ENCODE data around the gene MAL.

Gene MAL

DNA sequence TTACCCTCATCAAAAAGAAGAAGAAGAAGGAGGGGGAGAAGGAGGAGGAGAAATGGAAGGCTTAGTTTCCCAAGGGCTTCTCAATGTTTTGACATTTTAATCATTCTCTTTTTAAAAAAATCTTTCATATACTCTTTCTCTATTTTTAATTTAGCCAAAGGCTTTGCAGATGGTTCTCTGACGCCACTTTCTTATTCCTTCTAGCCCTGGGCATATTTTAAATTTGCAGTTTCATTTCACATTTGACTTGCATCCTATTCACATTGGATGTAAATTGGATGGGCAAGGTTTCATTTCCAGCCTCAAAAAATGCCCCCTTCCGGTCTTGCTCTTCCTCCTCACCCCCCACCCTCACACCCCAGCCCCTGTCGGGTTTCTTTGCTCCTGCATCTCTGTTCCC, 29.8 kb downstream of the MAL start:
- ATAC-seq, result no peak
- TF ChIP-seq PPARA (CRISPR knock-in tag; IDR thresholded peaks at IDR 0.05; ENCODE audit: borderline replicate concordance) (no peak), ESRRG (CRISPR knock-in tag; IDR thresholded peaks at IDR 0.05) (no peak), ZC3H10 (CRISPR knock-in tag; IDR thresholded peaks at IDR 0.05) (no peak), ZNF70 (CRISPR knock-in tag; IDR thresholded peaks at IDR 0.05) (no peak), RARB (CRISPR knock-in tag; IDR thresholded peaks at IDR 0.05) (no peak), GLIS3 (CRISPR knock-in tag; IDR thresholded peaks at IDR 0.05) (no peak), TOX (CRISPR knock-in tag; IDR thresholded peaks at IDR 0.05; ENCODE audit: borderline replicate concordance) (no peak), ZNF565 (CRISPR knock-in tag; conservative IDR thresholded peaks at IDR 0.05; ENCODE audit: low read depth) (no peak), CSDC2 (CRISPR knock-in tag; IDR thresholded peaks at IDR 0.05) (no peak), TCF4 (CRISPR knock-in tag; IDR thresholded peaks at IDR 0.05; ENCODE audit: borderline replicate concordance) (no peak), ZNF8 (CRISPR knock-in tag; IDR thresholded peaks at IDR 0.05) (no peak)
- TF ChIP-seq, protein P1, sequence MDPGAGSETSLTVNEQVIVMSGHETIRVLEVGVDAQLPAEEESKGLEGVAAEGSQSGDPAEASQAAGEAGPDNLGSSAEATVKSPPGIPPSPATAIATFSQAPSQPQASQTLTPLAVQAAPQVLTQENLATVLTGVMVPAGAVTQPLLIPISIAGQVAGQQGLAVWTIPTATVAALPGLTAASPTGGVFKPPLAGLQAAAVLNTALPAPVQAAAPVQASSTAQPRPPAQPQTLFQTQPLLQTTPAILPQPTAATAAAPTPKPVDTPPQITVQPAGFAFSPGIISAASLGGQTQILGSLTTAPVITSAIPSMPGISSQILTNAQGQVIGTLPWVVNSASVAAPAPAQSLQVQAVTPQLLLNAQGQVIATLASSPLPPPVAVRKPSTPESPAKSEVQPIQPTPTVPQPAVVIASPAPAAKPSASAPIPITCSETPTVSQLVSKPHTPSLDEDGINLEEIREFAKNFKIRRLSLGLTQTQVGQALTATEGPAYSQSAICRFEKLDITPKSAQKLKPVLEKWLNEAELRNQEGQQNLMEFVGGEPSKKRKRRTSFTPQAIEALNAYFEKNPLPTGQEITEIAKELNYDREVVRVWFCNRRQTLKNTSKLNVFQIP (CRISPR knock-in tag; IDR thresholded peaks at IDR 0.05; ENCODE audit: borderline replicate concordance, low read depth), result no peak
- TF ChIP-seq, protein P2, sequence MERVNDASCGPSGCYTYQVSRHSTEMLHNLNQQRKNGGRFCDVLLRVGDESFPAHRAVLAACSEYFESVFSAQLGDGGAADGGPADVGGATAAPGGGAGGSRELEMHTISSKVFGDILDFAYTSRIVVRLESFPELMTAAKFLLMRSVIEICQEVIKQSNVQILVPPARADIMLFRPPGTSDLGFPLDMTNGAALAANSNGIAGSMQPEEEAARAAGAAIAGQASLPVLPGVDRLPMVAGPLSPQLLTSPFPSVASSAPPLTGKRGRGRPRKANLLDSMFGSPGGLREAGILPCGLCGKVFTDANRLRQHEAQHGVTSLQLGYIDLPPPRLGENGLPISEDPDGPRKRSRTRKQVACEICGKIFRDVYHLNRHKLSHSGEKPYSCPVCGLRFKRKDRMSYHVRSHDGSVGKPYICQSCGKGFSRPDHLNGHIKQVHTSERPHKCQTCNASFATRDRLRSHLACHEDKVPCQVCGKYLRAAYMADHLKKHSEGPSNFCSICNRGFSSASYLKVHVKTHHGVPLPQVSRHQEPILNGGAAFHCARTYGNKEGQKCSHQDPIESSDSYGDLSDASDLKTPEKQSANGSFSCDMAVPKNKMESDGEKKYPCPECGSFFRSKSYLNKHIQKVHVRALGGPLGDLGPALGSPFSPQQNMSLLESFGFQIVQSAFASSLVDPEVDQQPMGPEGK (CRISPR knock-in tag; IDR thresholded peaks at IDR 0.05; ENCODE audit: borderline replicate concordance), result no peak

DNA sequence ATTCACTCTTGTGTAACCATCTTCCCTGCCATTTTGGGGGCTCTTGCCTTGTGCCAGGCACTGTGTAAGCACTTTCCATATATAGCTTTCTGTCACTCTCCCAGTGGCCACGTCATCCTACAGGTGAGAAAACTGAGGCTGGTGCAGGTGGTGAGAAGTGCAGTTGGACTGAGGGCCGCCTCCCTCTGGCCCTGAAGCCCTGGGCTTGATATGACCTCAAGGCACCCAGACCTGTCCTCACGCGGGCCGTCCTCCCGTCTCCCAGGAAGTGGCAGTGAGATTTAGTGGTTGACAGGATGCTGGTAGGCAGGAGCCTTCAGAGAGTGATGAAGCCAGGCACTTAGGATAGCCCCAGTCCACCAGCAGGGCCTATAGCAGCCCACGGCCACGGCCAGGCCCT, 30.5 kb downstream of the MAL start:
- TF ChIP-seq ZNF565 (CRISPR knock-in tag; conservative IDR thresholded peaks at IDR 0.05; ENCODE audit: low read depth) (no peak), ARNTL (CRISPR knock-in tag; IDR thresholded peaks at IDR 0.05; ENCODE audit: borderline replicate concordance, low read depth) (no peak), ZC3H10 (CRISPR knock-in tag; IDR thresholded peaks at IDR 0.05) (no peak), ISL1 (CRISPR knock-in tag; IDR thresholded peaks at IDR 0.05) (no peak)
- TF ChIP-seq, protein P3, sequence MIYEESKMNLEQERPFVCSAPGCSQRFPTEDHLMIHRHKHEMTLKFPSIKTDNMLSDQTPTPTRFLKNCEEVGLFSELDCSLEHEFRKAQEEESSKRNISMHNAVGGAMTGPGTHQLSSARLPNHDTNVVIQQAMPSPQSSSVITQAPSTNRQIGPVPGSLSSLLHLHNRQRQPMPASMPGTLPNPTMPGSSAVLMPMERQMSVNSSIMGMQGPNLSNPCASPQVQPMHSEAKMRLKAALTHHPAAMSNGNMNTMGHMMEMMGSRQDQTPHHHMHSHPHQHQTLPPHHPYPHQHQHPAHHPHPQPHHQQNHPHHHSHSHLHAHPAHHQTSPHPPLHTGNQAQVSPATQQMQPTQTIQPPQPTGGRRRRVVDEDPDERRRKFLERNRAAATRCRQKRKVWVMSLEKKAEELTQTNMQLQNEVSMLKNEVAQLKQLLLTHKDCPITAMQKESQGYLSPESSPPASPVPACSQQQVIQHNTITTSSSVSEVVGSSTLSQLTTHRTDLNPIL (CRISPR knock-in tag; IDR thresholded peaks at IDR 0.05; ENCODE audit: low read depth), result no peak
- no peak for ATAC-seq

DNA sequence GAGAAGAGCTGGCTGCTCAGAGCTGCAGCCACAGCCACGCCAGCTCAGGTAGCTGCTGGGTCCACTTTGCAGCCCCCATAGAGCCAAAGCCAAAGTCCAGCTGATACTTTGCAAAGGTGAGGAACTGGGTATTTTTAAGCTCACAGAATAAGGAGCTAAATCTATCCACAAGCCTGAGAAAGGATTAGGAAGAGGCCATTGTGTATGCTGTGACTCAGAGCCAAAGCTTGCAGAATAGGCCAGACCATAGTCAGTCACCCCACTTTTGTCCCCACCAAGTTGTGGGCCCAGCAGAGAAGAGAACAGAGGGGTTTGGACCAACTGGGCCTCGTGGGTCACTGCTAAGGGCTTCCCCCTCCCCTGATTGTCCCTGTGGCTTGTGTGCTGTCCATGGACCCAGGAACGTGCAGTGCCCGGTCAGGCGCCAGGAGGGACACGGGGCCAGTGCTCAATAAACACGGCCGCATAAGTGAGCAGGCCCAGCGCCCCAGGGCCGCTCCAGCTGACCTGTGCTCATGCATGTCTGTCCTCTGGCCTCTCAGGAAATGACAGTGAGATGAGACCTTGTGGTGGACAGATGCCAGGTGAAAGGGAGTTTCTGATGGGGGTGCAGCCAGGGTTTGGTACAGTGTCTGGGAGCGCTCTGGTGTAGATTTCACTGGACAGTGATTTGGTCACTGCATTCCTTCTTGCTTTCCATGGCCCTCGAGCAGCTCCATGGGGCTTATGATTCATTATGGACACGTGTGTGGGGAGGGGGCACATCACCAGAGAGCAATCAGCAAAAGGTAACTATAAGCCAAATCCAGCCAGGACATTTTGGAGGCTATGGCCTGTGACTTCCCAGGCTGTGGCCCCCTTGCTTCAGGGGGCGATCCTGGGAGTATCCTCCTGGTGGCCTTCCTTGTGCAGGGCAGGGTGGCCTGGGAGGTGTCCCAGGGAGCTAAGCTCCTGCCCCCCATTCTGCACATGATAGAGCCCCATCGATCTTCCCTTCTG, 31.3 kb downstream of the MAL start:
- TF ChIP-seq, protein P2 (CRISPR knock-in tag; IDR thresholded peaks at IDR 0.05; ENCODE audit: borderline replicate concordance), result no peak
- TF ChIP-seq, protein P1 (CRISPR knock-in tag; IDR thresholded peaks at IDR 0.05; ENCODE audit: borderline replicate concordance, low read depth), result no peak
- TF ChIP-seq TOX (CRISPR knock-in tag; IDR thresholded peaks at IDR 0.05; ENCODE audit: borderline replicate concordance), result no peak
- no peak for TF ChIP-seq OSR1 (CRISPR knock-in tag; IDR thresholded peaks at IDR 0.05)
- no peak for TF ChIP-seq ISL1 (CRISPR knock-in tag; IDR thresholded peaks at IDR 0.05)
- TF ChIP-seq, protein P4, sequence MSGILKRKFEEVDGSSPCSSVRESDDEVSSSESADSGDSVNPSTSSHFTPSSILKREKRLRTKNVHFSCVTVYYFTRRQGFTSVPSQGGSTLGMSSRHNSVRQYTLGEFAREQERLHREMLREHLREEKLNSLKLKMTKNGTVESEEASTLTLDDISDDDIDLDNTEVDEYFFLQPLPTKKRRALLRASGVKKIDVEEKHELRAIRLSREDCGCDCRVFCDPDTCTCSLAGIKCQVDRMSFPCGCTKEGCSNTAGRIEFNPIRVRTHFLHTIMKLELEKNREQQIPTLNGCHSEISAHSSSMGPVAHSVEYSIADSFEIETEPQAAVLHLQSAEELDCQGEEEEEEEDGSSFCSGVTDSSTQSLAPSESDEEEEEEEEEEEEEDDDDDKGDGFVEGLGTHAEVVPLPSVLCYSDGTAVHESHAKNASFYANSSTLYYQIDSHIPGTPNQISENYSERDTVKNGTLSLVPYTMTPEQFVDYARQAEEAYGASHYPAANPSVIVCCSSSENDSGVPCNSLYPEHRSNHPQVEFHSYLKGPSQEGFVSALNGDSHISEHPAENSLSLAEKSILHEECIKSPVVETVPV (CRISPR knock-in tag; IDR thresholded peaks at IDR 0.05), result no peak
- ATAC-seq, result no peak
